Epithelial cell of esophagus (primary cell): ENCODE measurements around the gene TDRD12.
"Not testable (repeated sequence)": the region's sequence is repeated elsewhere in the genome, so short reads cannot be mapped to it uniquely, and the experiment has no call there.

Experiments
- DNase-seq: peaks from one replicate; pipeline ENCODE4 v3.0.0; 2010; ENCODE audit warnings: low read depth
- H3K4me3 ChIP-seq: 2 replicates; pipeline ENCODE4 v1.5.1; 2011; ENCODE audit warnings: mild to moderate bottlenecking, low read length, control low read depth
- TF ChIP-seq, protein P1 (sequence below): IDR thresholded peaks from 2 replicates; pipeline ENCODE4 v1.5.1; 2011; ENCODE audit warnings: low read depth, mild to moderate bottlenecking, low read length, control low read depth, inconsistent platforms; ENCODE audit not compliant: insufficient read depth; ENCODE audit errors: missing control alignments

The TDRD12 gene

DNA sequence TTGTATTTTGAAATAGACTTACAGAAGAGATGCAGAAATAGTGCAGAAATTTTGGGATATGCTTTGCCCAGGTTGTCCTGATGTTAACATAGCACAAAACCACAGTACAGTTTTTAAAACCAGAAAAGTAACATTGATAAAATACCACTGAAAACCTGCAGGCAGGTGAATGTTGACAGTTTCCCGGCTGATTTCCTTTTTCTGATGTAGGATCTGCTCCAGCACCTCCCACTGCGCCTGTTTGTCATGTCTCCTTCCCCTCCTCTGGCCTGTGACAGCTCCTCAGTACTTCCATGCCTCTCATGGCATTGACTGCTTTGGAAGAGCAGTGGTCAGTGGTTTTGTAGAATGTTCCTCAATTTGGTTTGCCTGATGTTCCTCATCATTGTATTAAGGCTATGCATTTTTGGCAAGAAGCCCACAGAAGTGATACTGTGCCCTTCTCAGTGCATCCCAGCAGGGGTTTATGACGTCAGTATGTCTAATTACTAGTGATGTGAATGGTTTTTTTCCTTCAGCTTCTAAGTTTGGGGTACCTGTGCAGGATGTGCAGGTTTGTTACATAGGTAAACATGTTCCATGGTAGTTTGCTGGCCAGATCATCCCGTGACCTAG is 31.0 kb downstream of the TDRD12 start:
- no peak for DNase-seq
- TF ChIP-seq, protein P1, sequence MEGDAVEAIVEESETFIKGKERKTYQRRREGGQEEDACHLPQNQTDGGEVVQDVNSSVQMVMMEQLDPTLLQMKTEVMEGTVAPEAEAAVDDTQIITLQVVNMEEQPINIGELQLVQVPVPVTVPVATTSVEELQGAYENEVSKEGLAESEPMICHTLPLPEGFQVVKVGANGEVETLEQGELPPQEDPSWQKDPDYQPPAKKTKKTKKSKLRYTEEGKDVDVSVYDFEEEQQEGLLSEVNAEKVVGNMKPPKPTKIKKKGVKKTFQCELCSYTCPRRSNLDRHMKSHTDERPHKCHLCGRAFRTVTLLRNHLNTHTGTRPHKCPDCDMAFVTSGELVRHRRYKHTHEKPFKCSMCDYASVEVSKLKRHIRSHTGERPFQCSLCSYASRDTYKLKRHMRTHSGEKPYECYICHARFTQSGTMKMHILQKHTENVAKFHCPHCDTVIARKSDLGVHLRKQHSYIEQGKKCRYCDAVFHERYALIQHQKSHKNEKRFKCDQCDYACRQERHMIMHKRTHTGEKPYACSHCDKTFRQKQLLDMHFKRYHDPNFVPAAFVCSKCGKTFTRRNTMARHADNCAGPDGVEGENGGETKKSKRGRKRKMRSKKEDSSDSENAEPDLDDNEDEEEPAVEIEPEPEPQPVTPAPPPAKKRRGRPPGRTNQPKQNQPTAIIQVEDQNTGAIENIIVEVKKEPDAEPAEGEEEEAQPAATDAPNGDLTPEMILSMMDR = no peak
- H3K4me3 ChIP-seq = no peak overlapping the region

DNA sequence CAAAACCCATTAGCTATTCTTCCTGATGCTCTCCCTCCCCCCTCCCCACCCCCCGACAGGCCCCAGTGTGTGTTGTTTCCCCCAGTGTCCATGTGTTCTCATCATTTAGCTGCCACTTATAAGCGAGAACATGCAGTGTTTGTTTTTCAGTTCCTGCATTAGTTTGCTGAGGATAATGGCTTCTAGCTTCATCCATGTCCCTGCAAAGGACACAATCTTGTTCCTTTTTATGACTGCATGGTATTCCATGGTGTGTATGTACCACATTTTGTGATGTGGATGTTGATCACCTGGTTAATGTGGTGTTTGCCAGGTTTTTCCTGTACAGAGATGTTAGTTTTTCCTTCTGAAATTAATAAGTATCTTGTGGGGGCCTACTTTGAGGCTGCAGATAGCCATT is 31.5 kb downstream of the TDRD12 start:
- TF ChIP-seq, protein P1 = no peak
- DNase-seq = no peak
- no peak overlapping the region for H3K4me3 ChIP-seq

DNA sequence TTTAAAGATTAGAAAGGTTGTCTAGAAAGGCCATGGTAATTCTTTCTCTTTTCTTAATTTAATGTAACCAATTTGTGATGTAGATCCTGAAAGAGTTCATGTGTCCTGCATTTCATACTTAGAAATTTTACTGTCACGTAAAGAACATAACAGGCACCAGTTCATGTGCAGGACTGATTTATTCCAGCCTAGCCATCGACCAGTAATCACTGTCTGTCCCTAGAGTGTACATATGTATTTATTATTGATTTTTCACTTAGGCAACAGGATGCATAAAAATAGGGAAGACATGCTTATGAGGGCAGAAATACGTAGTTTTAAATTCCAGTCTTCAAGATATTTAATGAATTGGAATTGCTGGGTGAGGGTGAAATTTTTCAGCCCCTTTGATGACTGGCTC is 37.6 kb downstream of the TDRD12 start:
- H3K4me3 ChIP-seq = no peak overlapping the region
- no peak for DNase-seq
- TF ChIP-seq, protein P1 = no peak

DNA sequence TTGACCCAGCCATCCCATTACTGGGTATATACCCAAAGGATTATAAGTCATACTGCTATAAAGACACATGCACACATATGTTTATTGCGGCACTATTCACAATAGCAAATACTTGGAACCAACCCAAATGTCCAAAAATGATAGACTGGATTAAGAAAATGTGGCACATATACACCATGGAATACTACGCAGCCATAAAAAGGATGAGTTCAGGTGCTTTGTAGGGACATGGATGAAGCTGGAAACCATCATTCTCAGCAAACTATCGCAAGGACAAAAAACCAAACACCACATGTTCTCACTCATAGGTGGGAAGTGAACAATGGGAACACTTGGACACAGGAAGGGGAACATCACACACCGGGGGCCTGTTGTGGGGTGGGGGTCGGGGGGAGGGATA is 45.8 kb downstream of the TDRD12 start:
- DNase-seq = not testable (repeated sequence)

DNA sequence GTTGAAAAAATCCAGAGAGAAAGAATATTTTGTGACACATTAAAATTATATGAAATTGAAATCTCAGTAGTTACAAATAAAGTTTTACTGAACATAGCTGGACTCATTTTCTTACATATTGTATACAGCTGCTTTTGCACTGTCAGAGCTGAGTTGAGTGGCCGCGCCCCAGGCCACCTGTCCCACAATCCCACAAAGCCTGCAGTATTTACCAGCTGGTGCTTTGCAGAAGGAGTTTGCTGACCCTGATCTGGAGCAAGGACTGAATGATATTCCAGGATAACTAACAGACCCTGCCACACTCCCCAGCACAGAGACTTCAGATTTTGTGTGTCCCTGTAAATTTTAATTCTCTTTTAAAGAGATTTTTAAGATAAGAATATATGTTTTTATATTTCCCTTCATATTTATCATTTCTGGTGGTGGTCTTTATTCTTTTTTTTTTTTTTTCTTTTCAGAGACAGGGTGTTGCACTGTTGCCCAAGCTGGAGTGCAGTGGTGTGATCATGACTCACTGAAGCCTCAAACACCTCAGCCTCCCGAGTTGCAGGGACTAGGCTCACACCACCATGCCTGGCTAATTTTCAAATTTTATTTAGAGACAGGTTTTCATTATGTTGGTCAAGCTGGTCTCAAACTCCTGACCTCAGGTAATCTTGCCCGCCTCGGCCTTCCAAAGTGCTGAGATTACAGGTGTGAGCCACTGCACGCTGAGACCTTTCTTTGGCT is 48.5 kb downstream of the TDRD12 start:
- no peak overlapping the region for H3K4me3 ChIP-seq
- TF ChIP-seq, protein P1 = no peak
- no peak for DNase-seq

More for the DNA sequence above, 45.8 kb downstream of the TDRD12 start:
- H3K4me3 ChIP-seq = not testable (repeated sequence)

DNA sequence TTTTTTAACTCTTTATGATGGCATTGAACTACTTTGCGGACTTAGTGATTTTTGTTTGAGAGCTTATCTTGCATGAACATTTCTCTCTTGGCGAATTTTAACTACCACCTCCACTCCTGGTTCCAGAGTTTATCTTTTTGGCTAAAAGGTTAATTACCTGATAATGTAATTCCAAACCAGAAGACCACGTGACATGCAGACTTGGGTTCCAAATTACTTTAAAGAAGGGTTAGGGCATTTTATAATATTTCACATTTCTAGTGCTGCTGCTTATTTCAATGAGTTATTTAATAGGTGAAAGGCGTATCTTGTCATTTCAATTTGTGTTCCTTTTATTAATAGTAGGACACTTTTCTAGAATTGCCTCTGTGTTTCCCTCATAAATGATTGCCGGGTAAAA is 52.0 kb downstream of the TDRD12 start:
- no peak overlapping the region for H3K4me3 ChIP-seq
- TF ChIP-seq, protein P1 = no peak

DNA sequence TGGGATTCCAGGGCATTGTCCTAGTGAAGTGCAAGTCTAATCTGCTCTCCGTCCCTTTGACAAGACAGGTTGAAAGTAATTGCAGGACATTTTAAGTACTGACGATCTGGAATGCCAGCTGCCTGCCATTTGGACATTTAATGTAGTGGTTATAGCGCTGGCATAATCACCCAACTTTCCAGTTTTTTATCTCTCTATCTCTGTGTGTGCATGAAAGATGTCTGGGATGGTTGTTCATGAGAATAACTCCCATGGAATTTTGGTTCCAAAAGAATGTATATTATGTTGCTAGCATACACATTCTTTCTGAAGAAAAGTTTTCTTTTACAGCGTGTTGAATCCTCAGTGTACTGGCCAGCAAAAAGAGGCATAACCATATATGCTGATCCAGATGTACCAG is 53.6 kb downstream of the TDRD12 start:
- no peak overlapping the region for H3K4me3 ChIP-seq
- DNase-seq = no peak
- TF ChIP-seq, protein P1 = no peak

More for the DNA sequence above, 52.0 kb downstream of the TDRD12 start:
- DNase-seq = no peak
